ENCODE results near the gene METTL8.

GRCh38 chr2:171402906-171403580, 30.7 kb downstream of the METTL8 start:
- no peak for TF ChIP-seq CTCF (IDR thresholded peaks at IDR 0.05; ENCODE audit: insufficient read depth, low read length)
- TF ChIP-seq POLR2AphosphoS5 (IDR thresholded peaks at IDR 0.05; ENCODE audit: low read depth), result no peak
- TF ChIP-seq GABPA (IDR thresholded peaks at IDR 0.05; ENCODE audit: low read depth), result no peak
- no peak for TF ChIP-seq REST (IDR thresholded peaks at IDR 0.05; ENCODE audit: insufficient replicate concordance, low read depth)

All from HL-60 (cell line).